GM12865 (cell line): ENCODE measurements around the gene PMF1.

Source experiments
- DNase-seq: peaks from one replicate; pipeline ENCODE4 v3.0.0; 2010; ENCODE audit warnings: low read depth
- H3K4me3 ChIP-seq: 2 replicates; pipeline ENCODE4 v1.5.1; 2011; ENCODE audit warnings: mild to moderate bottlenecking, low read depth, low read length, control low read depth
- TF ChIP-seq, protein P1 (sequence below): IDR thresholded peaks from 2 replicates; pipeline ENCODE4 v1.5.1; 2011; ENCODE audit warnings: low read length, control low read depth, low read depth, inconsistent platforms; ENCODE audit not compliant: insufficient read depth; ENCODE audit errors: missing control alignments

PMF1 gene, protein sequence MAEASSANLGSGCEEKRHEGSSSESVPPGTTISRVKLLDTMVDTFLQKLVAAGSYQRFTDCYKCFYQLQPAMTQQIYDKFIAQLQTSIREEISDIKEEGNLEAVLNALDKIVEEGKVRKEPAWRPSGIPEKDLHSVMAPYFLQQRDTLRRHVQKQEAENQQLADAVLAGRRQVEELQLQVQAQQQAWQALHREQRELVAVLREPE

DNA sequence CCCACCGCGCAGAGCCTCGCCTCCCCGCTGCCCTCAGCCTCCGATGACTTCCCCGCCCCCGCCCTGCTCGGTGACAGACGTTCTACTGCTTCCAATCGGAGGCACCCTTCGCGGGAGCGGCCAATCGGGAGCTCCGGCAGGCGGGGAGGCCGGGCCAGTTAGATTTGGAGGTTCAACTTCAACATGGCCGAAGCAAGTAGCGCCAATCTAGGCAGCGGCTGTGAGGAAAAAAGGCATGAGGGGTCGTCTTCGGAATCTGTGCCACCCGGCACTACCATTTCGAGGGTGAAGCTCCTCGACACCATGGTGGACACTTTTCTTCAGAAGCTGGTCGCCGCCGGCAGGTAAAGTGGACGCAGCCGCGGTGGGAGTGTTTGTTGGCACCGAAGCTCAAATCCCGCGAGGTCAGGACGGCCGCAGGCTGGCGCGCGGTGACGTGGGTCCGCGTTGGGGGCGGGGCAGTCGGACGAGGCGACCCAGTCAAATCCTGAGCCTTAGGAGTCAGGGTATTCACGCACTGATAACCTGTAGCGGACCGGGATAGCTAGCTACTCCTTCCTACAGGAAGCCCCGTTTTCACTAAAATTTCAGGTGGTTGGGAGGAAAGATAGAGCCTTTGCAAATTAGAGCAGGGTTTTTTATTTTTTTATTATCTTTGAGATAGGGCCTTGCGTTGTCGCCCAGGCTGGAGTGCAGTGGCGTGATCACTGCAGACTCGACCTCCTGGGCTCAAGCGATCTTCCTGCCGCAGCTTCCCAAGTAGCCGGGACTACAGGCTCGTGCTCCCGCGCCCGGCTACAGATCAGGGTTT, at the start of gene PMF1:
Gene PMF1, plus strand, starts transcription at position 175 of the 811 bp plus-strand sequence. Its CDS starts 9 bp downstream, at position 184.
- H3K4me3 ChIP-seq: peak within 1 kb of the TSS; percentile 84

DNA sequence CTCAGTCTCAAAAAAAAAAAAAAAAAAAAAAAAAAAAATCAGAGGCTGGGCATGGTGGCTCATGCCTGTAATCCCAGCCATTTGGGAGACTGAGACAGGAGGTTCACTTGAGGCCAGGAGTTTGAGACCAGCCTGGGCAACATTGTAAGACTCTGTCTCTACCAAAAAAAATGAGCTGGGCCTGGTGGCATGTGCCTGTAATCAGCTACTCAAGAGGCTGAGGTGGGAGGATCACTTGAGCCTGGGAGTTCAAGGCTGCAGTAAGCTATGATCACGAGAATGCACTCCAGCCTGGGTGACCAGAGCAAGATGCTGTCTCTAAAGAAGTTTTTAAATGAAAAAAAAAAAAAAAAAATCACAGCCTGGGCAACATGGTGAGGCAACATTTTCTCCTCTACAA, 49.1 kb upstream of the PMF1 start:
- TF ChIP-seq, protein P1, sequence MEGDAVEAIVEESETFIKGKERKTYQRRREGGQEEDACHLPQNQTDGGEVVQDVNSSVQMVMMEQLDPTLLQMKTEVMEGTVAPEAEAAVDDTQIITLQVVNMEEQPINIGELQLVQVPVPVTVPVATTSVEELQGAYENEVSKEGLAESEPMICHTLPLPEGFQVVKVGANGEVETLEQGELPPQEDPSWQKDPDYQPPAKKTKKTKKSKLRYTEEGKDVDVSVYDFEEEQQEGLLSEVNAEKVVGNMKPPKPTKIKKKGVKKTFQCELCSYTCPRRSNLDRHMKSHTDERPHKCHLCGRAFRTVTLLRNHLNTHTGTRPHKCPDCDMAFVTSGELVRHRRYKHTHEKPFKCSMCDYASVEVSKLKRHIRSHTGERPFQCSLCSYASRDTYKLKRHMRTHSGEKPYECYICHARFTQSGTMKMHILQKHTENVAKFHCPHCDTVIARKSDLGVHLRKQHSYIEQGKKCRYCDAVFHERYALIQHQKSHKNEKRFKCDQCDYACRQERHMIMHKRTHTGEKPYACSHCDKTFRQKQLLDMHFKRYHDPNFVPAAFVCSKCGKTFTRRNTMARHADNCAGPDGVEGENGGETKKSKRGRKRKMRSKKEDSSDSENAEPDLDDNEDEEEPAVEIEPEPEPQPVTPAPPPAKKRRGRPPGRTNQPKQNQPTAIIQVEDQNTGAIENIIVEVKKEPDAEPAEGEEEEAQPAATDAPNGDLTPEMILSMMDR: no peak
- H3K4me3 ChIP-seq: no peak overlapping the region
- DNase-seq: no peak

More for the DNA sequence above, at the start of gene PMF1:
- TF ChIP-seq, protein P1: no peak
- DNase-seq: peak; percentile 98

DNA sequence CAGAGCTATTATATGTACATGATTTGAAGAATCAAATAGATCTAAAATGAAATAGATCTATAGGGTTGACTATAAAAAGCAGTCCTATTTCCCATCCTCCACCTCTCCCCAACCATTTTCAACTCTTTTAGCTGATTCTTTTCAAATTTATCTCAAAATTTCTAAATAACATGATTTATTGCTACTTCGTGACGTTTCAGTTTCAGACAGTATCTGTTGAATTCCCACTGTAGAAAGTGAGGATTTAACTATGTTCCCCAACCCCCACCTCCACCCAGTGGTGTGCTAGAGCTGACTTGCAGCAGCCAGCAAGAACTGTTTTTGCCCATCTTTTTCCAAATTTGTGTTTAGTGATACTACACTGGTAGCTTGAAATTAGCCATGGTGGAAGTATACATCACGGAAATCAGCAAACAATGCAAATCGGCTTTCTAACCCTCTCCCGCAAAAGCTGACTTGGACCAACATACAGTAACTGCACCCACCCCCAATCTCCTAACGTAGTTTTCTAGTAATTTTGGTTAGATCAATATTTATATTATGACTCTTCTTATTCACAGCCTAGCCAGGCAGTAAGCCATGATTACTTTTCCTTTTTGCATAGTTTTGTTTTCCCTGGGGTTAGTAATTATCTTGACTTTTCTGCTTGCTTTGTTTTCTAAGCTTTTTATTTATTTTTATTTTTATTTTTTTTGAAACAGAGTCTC, 48.5 kb upstream of the PMF1 start:
- no peak overlapping the region for H3K4me3 ChIP-seq
- DNase-seq: no peak
- TF ChIP-seq, protein P1: no peak

DNA sequence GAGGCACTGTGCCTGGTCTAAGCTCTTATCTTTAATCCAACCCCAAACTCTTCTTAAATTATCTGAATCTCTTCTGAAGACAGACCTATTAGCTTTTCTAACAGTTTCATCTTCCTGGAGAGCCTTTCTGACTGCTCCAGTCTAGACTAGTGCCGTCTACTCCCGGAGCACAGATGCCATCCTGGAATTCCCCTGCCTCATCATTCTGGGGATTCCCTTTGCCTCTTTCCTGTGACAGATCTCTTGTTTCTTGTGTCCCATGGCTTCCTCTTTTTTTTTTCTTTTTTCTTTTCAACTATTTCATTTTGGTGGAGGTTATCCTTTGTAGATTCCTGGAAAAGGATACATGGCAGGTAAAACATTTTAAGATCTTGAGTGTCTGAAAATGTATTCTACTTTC, 47.7 kb upstream of the PMF1 start:
- no peak for DNase-seq
- H3K4me3 ChIP-seq: no peak overlapping the region
- TF ChIP-seq, protein P1: no peak

DNA sequence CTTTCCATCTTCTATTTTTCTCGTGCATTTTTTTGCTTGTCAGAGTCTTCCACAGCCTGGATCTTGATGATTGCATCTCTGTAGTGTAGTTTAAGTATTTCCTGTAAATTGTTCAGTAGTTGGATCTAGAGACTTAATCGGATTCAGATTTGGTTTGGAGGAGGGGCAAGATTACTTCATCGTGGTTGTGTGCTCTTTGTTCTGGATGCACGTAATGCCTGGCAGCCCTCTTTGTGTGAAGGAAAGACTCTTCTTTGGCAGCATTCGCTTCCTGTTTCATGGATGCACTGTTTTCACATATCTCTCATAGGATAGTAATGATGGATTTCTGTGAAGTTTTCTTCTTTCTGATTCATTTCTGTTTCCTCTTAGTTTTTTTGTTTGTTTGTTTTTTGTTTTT, 45.3 kb upstream of the PMF1 start:
- TF ChIP-seq, protein P1: no peak
- DNase-seq: no peak
- no peak overlapping the region for H3K4me3 ChIP-seq

DNA sequence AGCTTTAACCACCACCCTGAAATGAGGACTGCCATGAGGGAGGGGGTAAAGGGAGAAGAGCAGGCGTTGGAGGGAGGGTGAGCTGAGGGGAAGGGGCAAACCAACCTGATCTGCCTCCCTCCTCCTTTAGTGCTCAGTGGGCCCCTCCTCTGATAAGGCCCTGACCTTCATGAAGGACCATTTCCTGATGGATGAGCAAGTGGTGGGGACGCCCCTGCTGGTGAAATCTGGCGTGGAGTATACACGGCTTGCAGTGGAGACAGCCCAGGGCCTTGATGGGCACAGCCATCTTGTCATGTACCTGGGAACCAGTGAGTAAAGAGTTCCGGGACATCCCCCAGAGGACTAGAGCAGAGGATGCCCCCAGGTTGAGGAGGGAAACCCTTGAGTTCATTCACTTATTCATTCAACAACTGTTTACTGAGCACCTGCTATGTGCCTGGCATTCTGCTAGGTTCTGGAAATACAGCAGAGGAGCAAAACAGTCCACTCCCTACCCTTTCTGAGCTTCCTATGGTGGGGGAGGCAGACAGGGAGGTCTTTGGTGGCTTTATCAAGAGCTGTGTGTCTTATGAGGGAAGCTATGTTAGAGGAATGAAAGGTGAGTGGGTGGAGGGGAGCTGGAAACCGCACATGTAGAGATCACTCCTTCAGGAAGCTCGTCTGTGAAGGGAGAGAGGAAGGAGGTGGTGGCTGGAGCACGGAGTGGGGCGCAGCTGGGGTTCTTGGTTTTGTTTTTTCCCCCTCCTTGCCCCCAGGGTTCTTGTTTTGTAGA, 39.9 kb upstream of the PMF1 start:
- no peak overlapping the region for H3K4me3 ChIP-seq
- DNase-seq: no peak
- TF ChIP-seq, protein P1: no peak
